ENCODE results near the gene UNC5C.
A peak's percentile ranks its signal among the peaks of the same experiment; 100 is the strongest.

The UNC5C gene
- total RNA-seq, result 0 to 1.7 (median 0) reads per million in 9 experiments

- Mint-ChIP-seq H3K9me3 (peaks cover 0 to 5% of the 10 kb centered on the region in 2 donors), H3K36me3 (ENCODE audit: insufficient read depth) (no peaks in the 10 kb centered on the region)
- ATAC-seq (replicated peaks), result no peak
Measured at GRCh38 chr4:95548738-95549245, at the start of gene UNC5C. Gene UNC5C (minus strand): TSS chr4:95548973.

DNA sequence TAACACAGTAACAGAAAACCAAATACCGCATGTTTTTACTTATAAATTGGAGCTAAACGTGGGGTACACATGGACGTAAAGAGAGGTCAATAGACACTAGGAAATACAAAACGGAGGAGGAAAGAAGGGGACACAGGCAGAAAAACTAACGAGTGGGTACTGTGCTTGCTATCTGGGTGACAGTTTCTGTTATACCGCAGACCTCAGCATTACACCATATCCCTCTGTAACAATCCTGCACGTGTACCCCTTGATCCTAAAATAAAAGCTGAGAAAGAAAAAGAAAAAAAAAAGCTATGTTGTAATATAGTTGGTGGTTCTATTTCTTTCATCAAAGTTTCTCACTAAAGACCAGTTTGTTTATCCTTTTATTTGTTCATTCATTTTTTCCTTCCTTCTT is 47.9 kb upstream of the UNC5C start:
- DNase-seq, result no peak
- H3K4me1 Mint-ChIP-seq (ENCODE audit: low read depth in 2 of 2), result no peaks in the 10 kb centered on the region
- H3K9me3 Mint-ChIP-seq, result peaks cover 8 to 13% of the 10 kb centered on the region in 2 donors

More at GRCh38 chr4:95548738-95549245, at the start of gene UNC5C:
- H3K27me3 Mint-ChIP-seq, result peaks cover 0 to 33% of the 10 kb centered on the region in 2 donors
- no peak within 1 kb of the TSS for H3K27ac Mint-ChIP-seq
- H3K4me1 Mint-ChIP-seq (ENCODE audit: low read depth in 2 of 2), result no peaks in the 10 kb centered on the region
- peak within 1 kb of the TSS; percentile 12 for H3K4me3 Mint-ChIP-seq
- no peak for DNase-seq

GRCh38 chr4:95594629-95595028 is 45.9 kb upstream of the UNC5C start:
- peaks cover 6 to 8% of the 10 kb centered on the region in 2 donors for H3K9me3 Mint-ChIP-seq
- no peak overlapping the region for H3K4me3 Mint-ChIP-seq
- no peak for ATAC-seq (replicated peaks)
- H3K27me3 Mint-ChIP-seq, result no peaks in the 10 kb centered on the region
- DNase-seq, result no peak
- H3K4me1 Mint-ChIP-seq (ENCODE audit: low read depth in 2 of 2), result no peaks in the 10 kb centered on the region
- no peak overlapping the region for H3K27ac Mint-ChIP-seq
- H3K36me3 Mint-ChIP-seq (ENCODE audit: insufficient read depth), result no peaks in the 10 kb centered on the region

More for the DNA sequence above, 47.9 kb upstream of the UNC5C start:
- Mint-ChIP-seq H3K27me3 (no peaks in the 10 kb centered on the region), H3K4me3 (no peak overlapping the region), H3K27ac (no peak overlapping the region), H3K36me3 (ENCODE audit: insufficient read depth) (no peaks in the 10 kb centered on the region)
- no peak for ATAC-seq (replicated peaks)

DNA sequence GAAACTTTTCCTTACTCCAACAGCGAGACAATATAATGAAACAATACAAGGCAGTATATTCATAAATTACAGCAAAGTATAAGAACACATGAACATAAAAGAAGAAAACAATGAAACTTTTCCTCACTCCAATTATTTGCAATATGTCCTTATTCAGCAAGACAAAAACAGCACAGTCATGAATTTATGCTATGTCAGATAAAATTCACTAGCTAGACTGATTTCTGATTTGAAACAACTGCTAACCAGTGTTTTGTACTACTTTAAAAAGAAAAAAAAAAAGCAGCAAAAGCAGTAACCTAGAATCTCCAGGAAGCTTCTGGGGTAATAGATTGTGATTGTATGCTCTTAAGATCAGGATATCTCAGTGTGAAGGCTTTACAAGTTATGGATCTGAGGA is 45.2 kb upstream of the UNC5C start:
- ATAC-seq (replicated peaks) (no peak), DNase-seq (no peak)
- H3K27me3 Mint-ChIP-seq, result no peaks in the 10 kb centered on the region
- peaks cover 6 to 8% of the 10 kb centered on the region in 2 donors for H3K9me3 Mint-ChIP-seq
- no peak overlapping the region for H3K4me3 Mint-ChIP-seq
- H3K36me3 Mint-ChIP-seq (ENCODE audit: insufficient read depth), result no peaks in the 10 kb centered on the region
- H3K4me1 Mint-ChIP-seq (ENCODE audit: low read depth in 2 of 2), result no peaks in the 10 kb centered on the region
- H3K27ac Mint-ChIP-seq, result no peak overlapping the region

DNA sequence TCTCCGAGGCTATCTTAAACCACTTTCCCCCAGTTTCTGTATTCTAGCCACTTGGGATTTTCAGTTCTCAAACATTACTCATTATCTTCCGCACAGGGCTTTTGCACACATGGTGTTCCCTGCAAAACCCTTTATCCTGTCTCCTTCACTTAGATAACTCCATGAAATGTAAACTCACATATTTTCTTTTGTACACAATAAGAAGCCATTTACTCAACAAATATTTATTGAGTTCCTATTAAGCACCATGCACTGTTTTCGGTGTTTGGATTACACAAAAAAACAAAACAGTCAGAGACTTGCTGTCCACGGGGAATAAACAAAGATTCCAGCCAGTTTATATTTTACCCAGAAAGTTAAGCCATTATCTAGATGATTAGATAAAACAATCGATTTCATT is 42.5 kb upstream of the UNC5C start:
- Mint-ChIP-seq H3K27me3 (no peaks in the 10 kb centered on the region), H3K9me3 (peaks cover 7 to 8% of the 10 kb centered on the region in 2 donors), H3K36me3 (ENCODE audit: insufficient read depth) (no peaks in the 10 kb centered on the region), H3K27ac (no peak overlapping the region), H3K4me1 (ENCODE audit: low read depth in 2 of 2) (no peaks in the 10 kb centered on the region), H3K4me3 (no peak overlapping the region)
- ATAC-seq (replicated peaks), result no peak
- no peak for DNase-seq

GRCh38 chr4:95590615-95591014 is 41.8 kb upstream of the UNC5C start:
- H3K36me3 Mint-ChIP-seq (ENCODE audit: insufficient read depth), result no peaks in the 10 kb centered on the region
- no peak for ATAC-seq (replicated peaks)
- H3K4me1 Mint-ChIP-seq (ENCODE audit: low read depth in 2 of 2), result no peaks in the 10 kb centered on the region
- H3K27me3 Mint-ChIP-seq, result no peaks in the 10 kb centered on the region
- DNase-seq, result no peak
- H3K9me3 Mint-ChIP-seq, result peaks cover 7 to 8% of the 10 kb centered on the region in 2 donors
- H3K27ac Mint-ChIP-seq, result no peak overlapping the region
- no peak overlapping the region for H3K4me3 Mint-ChIP-seq

GRCh38 chr4:95585016-95585695 is 36.4 kb upstream of the UNC5C start:
- Mint-ChIP-seq H3K36me3 (ENCODE audit: insufficient read depth) (no peaks in the 10 kb centered on the region), H3K27ac (no peak overlapping the region), H3K27me3 (no peaks in the 10 kb centered on the region), H3K4me3 (no peak overlapping the region), H3K4me1 (ENCODE audit: low read depth in 2 of 2) (no peaks in the 10 kb centered on the region), H3K9me3 (peaks cover 0 to 3% of the 10 kb centered on the region in 2 donors)
- DNase-seq (no peak), ATAC-seq (replicated peaks) (no peak)

DNA sequence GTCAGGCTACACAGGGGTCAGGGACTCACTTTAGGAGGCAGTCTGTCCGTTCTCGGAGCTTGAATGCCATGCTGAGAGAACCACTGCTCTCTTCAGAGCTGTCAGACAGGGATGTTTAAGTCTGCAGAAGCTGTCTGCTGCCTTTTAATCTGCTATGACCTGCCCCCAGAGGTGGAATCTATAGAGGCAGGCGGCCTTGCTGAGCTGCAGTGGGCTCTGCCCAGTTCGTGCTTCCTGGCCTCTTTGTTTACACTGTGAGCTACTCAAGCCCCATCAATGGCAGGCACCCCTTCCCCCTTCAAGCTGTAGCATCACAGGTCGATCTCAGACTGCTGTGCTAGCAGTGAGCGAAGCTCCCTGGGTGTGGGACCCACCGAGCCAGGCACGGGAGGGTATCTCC is 31.5 kb upstream of the UNC5C start:
- Mint-ChIP-seq H3K4me1 (ENCODE audit: low read depth in 2 of 2) (no peaks in the 10 kb centered on the region), H3K36me3 (ENCODE audit: insufficient read depth) (no peaks in the 10 kb centered on the region), H3K4me3 (no peak overlapping the region), H3K27me3 (no peaks in the 10 kb centered on the region), H3K27ac (no peak overlapping the region), H3K9me3 (peaks cover 19 to 27% of the 10 kb centered on the region in 2 donors)
- DNase-seq (no peak), ATAC-seq (replicated peaks) (no peak)

DNA sequence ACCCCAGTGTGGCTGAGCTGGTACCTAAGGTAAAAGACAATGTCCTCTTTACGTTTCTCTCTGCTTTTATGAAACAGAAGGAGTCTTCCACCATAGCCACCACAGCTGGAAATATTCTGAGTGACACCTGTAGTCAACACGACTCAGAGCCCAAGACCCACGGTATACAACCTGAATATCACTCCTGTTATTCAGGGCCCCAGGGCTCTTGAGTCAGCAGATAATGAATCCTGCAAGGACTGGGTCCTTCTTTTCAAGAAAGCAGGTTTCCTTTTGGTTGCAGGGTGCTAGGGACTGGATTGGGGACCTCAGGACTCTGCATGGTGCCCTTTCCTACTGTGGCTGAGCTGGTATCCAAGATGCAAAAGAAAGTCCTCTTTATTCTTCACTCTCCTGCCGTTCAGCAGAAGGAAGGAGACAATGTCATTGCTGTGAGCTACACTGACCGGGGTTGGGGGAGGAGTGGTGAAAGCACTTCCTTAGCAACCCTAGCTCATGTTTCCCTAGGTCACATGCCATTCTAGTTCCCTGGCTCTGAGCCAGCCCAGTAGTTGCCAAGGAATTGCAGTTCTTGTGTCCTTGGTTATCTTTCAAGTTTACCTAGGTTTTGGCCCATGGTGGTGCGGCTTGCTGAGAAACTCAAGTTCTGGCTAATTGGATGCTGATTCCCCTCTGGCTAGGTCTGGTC is 23.7 kb upstream of the UNC5C start:
- Mint-ChIP-seq H3K4me1 (ENCODE audit: low read depth in 2 of 2) (no peaks in the 10 kb centered on the region), H3K4me3 (no peak overlapping the region), H3K36me3 (ENCODE audit: insufficient read depth) (no peaks in the 10 kb centered on the region), H3K27ac (no peak overlapping the region), H3K9me3 (peaks cover 11 to 34% of the 10 kb centered on the region in 2 donors), H3K27me3 (no peaks in the 10 kb centered on the region)
- DNase-seq, result no peak
- no peak for ATAC-seq (replicated peaks)

DNA sequence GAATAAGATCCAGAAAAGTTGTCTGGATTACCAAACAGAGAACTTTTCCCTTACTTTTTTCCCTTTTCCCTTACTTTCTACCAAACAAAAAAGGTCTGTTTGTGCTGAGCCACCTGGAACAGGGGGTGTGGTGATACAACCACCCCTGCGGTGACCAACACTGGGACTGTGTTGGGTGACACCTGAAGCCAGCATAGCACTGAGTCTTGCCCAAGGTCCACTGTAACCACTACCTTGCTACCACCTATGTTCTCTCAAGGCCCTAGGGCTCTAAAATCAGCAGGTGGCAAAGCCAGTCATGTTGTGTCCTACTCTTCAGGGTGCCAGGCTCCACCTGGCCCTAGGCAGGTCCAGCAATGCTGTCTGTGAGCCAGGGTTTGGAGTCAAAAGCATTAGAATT is 22.8 kb upstream of the UNC5C start:
- peaks cover 8 to 27% of the 10 kb centered on the region in 2 donors for H3K9me3 Mint-ChIP-seq
- DNase-seq, result no peak
- no peaks in the 10 kb centered on the region for H3K36me3 Mint-ChIP-seq (ENCODE audit: insufficient read depth)
- H3K4me3 Mint-ChIP-seq, result no peak overlapping the region
- no peak overlapping the region for H3K27ac Mint-ChIP-seq
- H3K27me3 Mint-ChIP-seq, result no peaks in the 10 kb centered on the region
- no peaks in the 10 kb centered on the region for H3K4me1 Mint-ChIP-seq (ENCODE audit: low read depth in 2 of 2)
- no peak for ATAC-seq (replicated peaks)

DNA sequence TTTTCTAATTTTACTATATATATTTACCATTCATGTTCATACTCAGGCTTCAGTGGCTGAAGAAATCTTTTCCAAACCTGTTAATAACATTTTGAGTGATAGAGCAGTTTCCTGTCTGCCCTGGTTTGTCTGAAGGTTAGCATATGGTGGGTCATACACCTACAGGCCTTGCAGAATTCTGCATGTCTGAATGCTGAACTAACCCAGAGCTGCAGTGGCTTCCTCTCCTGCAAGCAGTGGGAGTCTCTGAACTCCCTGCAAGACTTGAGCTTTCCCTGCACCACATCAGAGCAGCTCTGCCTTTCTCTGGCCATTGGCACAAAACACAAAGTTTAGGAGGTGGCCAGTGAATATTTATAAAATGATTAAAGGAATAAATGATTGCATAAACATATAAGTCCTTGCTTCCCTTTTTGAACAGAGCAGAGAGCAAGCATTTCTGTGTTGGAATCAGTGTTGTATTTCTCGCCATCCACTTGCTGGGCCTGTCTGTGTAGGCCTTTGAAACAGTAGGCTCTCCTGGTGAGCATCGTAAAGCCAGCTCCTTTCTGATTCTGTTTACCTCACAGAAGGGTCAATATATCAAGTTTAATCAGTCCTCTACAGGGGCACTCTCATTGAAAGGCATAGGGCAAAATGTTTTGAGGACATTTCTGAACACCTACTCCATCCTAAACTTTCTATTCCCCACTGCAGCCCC is 15.0 kb upstream of the UNC5C start:
- Mint-ChIP-seq H3K4me1 (ENCODE audit: low read depth in 2 of 2) (no peaks in the 10 kb centered on the region), H3K36me3 (ENCODE audit: insufficient read depth) (no peaks in the 10 kb centered on the region), H3K27me3 (no peaks in the 10 kb centered on the region), H3K27ac (no peak overlapping the region), H3K4me3 (no peak overlapping the region), H3K9me3 (peaks cover 9 to 13% of the 10 kb centered on the region in 2 donors)
- DNase-seq (no peak), ATAC-seq (replicated peaks) (no peak)

DNA sequence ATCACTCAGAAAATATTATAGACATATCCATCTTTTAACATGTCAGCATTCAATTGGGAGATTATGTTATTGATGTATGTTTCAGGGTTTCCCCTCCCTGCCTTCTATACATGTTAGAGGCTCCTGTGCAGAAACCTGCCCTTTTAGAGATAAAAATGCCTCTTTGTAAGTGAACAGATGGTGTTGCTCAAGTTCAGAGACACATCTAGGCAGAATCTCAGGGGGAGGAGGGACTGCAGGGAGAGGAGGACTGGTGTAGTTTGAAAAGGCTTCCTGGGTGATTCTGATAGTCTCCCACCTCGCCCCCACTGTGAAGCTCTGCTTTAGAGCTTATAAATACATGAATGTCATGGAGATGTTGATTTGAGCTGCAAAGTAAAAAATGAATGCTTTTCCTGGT is 12.0 kb upstream of the UNC5C start:
- Mint-ChIP-seq H3K36me3 (ENCODE audit: insufficient read depth) (no peaks in the 10 kb centered on the region), H3K9me3 (peaks cover 9 to 13% of the 10 kb centered on the region in 2 donors), H3K27me3 (no peaks in the 10 kb centered on the region), H3K27ac (no peak overlapping the region), H3K4me1 (ENCODE audit: low read depth in 2 of 2) (no peaks in the 10 kb centered on the region), H3K4me3 (no peak overlapping the region)
- ATAC-seq (replicated peaks) (no peak), DNase-seq (no peak)

GRCh38 chr4:95556207-95556859 is 7.6 kb upstream of the UNC5C start:
- Mint-ChIP-seq H3K4me1 (ENCODE audit: low read depth in 2 of 2) (no peaks in the 10 kb centered on the region), H3K4me3 (no peak overlapping the region), H3K27ac (no peak overlapping the region), H3K27me3 (no peaks in the 10 kb centered on the region), H3K9me3 (peaks cover 0 to 6% of the 10 kb centered on the region in 2 donors), H3K36me3 (ENCODE audit: insufficient read depth) (no peaks in the 10 kb centered on the region)
- DNase-seq (no peak), ATAC-seq (replicated peaks) (no peak)
